RWPE2 (cell line): ENCODE results near the gene DOCK3.
"Not testable (repeated sequence)": the region's sequence is repeated elsewhere in the genome, so short reads cannot be mapped to it uniquely, and the experiment has no call there.

Source experiments
- ATAC-seq: fragments of 200-7000 bp; cut with Tn5 transposase; 3 replicates; pipeline ENCODE4 v1.9.1; 2021; ENCODE audit warnings: low read depth
- DNase-seq: peaks from one replicate; pipeline ENCODE4 v3.0.0-alpha.2; 2020; ENCODE audit warnings: low spot score
- H3K27ac ChIP-seq: fragments of 450-650 bp; 2 replicates; pipeline ENCODE4 v1.5.1; 2017; ENCODE audit warnings: mild to moderate bottlenecking; ENCODE audit not compliant: poor library complexity, severe bottlenecking
- H3K27me3 ChIP-seq: fragments of 250-450 bp; sonication (Bioruptor Pico); 2 replicates; pipeline ENCODE4 v1.5.1; 2021; ENCODE audit warnings: mild to moderate bottlenecking, moderate library complexity; ENCODE audit not compliant: insufficient read depth, poor library complexity, severe bottlenecking
- H3K36me3 ChIP-seq: fragments of 250-450 bp; sonication (Bioruptor Pico); 2 replicates; pipeline ENCODE4 v1.5.1; 2020; ENCODE audit warnings: low read depth, mild to moderate bottlenecking, moderate library complexity
- H3K4me1 ChIP-seq: fragments of 250-450 bp; sonication (Bioruptor Pico); 2 replicates; pipeline ENCODE4 v1.5.1; 2021; ENCODE audit warnings: mild to moderate bottlenecking, moderate library complexity; ENCODE audit not compliant: insufficient read depth, poor library complexity, severe bottlenecking
- H3K4me3 ChIP-seq: fragments of 250-450 bp; sonication (Bioruptor Pico); 2 replicates; pipeline ENCODE4 v1.5.1; 2021; ENCODE audit warnings: mild to moderate bottlenecking, moderate library complexity; ENCODE audit not compliant: severe bottlenecking
- H3K9me3 ChIP-seq: fragments of 250-450 bp; sonication (Bioruptor Pico); 2 replicates; pipeline ENCODE4 v1.5.1; 2021; ENCODE audit warnings: mild to moderate bottlenecking, moderate library complexity; ENCODE audit not compliant: severe bottlenecking
- TF ChIP-seq, protein P1 (sequence below): fragments of 450-650 bp; IDR thresholded peaks from one replicate; pipeline ENCODE4 v1.5.1; 2017; ENCODE audit warnings: mild to moderate bottlenecking, moderate library complexity; ENCODE audit not compliant: poor library complexity, severe bottlenecking

The DOCK3 gene

GRCh38 chr3:50926868-50927267 lies 252.1 kb downstream of the DOCK3 start:
- Histone ChIP-seq H3K4me1 (no peaks in the 10 kb centered on the region), H3K4me3 (no peak overlapping the region), H3K27ac (no peak overlapping the region), H3K9me3 (no peaks in the 10 kb centered on the region), H3K36me3 (no peaks in the 10 kb centered on the region), H3K27me3 (peaks cover 17% of the 10 kb centered on the region)
- ATAC-seq, result no peak
- TF ChIP-seq, protein P1, sequence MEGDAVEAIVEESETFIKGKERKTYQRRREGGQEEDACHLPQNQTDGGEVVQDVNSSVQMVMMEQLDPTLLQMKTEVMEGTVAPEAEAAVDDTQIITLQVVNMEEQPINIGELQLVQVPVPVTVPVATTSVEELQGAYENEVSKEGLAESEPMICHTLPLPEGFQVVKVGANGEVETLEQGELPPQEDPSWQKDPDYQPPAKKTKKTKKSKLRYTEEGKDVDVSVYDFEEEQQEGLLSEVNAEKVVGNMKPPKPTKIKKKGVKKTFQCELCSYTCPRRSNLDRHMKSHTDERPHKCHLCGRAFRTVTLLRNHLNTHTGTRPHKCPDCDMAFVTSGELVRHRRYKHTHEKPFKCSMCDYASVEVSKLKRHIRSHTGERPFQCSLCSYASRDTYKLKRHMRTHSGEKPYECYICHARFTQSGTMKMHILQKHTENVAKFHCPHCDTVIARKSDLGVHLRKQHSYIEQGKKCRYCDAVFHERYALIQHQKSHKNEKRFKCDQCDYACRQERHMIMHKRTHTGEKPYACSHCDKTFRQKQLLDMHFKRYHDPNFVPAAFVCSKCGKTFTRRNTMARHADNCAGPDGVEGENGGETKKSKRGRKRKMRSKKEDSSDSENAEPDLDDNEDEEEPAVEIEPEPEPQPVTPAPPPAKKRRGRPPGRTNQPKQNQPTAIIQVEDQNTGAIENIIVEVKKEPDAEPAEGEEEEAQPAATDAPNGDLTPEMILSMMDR, result no peak
- no peak for DNase-seq

- Histone ChIP-seq H3K27me3 (peaks cover 17% of the 10 kb centered on the region), H3K9me3 (no peaks in the 10 kb centered on the region), H3K27ac (no peak overlapping the region), H3K36me3 (no peaks in the 10 kb centered on the region), H3K4me3 (no peak overlapping the region), H3K4me1 (no peaks in the 10 kb centered on the region)
- no peak for ATAC-seq
- TF ChIP-seq, protein P1, result no peak
- no peak for DNase-seq
Observed at GRCh38 chr3:50930371-50931208, 255.9 kb downstream of the DOCK3 start.

DNA sequence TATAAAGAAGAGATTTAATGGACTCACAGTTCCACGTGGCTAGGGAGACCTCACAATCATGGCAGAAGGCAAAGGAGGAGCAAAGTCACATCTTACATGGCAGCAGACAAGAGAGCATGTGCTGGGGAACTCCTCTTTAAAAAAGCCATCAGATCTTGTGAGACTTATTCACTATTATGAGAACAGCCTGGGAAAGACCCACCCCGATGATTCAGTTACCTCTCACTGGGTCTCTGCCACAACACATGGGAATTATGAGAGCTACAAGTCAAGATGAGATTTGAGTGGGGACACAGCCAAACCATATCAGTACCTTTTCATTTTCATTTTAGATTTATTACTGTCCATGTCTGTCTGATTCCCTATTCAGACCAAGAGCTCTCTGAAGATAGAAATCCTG lies 258.2 kb downstream of the DOCK3 start:
- not testable (repeated sequence) for H3K4me3 ChIP-seq, H3K4me1 ChIP-seq, H3K27ac ChIP-seq, H3K9me3 ChIP-seq, DNase-seq, ATAC-seq, H3K36me3 ChIP-seq
- peaks cover 12% of the 10 kb centered on the region for H3K27me3 ChIP-seq

DNA sequence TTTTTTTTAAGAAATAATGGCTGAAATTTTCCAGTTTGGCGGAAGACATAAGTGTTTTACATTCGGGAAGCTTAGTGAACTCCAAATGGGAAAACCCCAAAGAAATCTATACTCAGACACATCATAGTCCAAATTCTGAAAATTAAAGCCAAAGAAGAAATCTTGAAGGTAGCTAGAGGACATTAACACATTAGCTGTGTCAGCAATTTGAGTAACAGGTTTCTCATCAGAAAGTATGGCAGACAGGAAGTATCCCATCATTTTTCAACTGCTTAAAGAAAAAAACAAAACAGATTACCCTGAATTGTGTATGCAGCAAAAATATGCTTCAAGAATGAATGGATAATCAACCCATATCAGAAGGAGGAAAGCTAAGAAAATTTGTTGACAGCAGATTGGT lies 261.7 kb downstream of the DOCK3 start:
- TF ChIP-seq, protein P1, result no peak
- Histone ChIP-seq H3K4me3 (no peak overlapping the region), H3K4me1 (no peaks in the 10 kb centered on the region), H3K9me3 (no peaks in the 10 kb centered on the region), H3K36me3 (no peaks in the 10 kb centered on the region), H3K27ac (no peak overlapping the region), H3K27me3 (peaks cover 2% of the 10 kb centered on the region)
- no peak for DNase-seq
- ATAC-seq, result no peak

DNA sequence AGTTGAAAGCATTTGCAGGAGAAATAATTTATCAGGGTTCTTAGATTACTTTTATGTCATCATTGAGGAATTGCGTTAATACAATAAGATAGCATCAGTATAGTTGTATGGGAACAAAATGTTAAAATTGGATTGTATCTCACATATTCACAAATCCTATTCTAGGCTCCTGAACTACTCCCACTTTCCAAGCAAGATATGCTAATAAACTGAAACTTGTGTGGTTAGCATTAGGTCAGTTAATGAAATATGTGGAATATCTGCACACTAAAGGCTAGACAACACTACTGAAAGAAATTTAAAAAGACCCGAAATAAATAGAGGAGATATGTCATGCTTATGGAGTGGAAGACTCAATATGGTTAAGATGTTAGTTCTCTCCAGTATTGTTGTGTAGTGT lies 272.7 kb downstream of the DOCK3 start:
- TF ChIP-seq, protein P1, result no peak
- Histone ChIP-seq H3K27ac (no peak overlapping the region), H3K4me1 (no peaks in the 10 kb centered on the region), H3K9me3 (no peaks in the 10 kb centered on the region), H3K36me3 (no peaks in the 10 kb centered on the region), H3K27me3 (peaks cover 13% of the 10 kb centered on the region), H3K4me3 (no peak overlapping the region)
- no peak for DNase-seq
- no peak for ATAC-seq
